ENCODE measurements around the gene BTBD18.

DNA sequence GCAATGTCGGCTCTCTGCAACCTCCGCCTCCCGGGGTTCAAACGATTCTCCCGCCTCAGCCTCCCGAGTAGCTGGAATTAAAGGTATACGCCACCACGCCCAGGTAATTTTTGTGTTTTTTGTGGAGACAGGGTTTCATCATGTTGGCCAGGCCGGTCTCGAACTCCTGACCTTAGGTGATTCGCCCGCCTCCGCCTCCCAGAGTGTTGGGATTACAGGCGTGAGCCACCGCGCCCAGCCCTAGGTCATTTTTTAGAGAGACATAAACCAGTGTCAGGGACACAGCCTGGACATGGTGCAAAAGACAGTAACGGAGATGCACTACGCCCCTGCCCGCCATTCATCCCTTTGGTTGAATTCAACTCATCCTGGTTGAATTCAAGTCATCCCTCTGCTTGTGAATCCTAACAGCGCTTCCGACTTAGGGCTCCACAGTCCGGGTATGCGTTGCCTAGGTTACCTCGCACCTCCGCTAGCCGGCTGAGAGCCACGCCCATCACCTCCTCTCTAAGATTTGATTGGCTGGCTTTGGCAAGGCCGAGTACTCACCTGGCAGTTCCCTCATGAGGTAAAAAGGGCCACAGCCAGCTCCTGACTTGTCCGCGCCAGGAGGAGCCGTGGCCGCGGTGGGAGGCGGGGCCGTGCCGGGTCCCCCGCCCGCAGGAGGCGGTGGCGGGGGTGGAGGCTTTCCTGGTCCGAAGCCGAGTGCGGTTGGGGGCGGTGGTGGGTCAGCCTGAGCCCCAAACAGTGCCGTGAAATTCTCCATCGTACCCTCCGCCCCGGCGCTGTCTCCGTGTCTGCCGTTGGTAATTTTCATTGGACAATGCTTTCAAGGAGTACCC lies 40.0 kb downstream of the BTBD18 start, which contains the start of gene MED19:
- TF ChIP-seq, protein P1, sequence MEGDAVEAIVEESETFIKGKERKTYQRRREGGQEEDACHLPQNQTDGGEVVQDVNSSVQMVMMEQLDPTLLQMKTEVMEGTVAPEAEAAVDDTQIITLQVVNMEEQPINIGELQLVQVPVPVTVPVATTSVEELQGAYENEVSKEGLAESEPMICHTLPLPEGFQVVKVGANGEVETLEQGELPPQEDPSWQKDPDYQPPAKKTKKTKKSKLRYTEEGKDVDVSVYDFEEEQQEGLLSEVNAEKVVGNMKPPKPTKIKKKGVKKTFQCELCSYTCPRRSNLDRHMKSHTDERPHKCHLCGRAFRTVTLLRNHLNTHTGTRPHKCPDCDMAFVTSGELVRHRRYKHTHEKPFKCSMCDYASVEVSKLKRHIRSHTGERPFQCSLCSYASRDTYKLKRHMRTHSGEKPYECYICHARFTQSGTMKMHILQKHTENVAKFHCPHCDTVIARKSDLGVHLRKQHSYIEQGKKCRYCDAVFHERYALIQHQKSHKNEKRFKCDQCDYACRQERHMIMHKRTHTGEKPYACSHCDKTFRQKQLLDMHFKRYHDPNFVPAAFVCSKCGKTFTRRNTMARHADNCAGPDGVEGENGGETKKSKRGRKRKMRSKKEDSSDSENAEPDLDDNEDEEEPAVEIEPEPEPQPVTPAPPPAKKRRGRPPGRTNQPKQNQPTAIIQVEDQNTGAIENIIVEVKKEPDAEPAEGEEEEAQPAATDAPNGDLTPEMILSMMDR (IDR thresholded peaks at IDR 0.05), result no peak
- no peak for TF ChIP-seq POLR2A (IDR thresholded peaks at IDR 0.05)

Data from testis (tissue), 2 donors.